Endothelial cell of umbilical vein (primary cell): ENCODE results near the gene API5. TPM values are rescaled to one million over a fixed set of nuclear protein-coding genes. Genes with fewer than 3 reads are reported as not detected.

Source experiments
- BruUV-seq: library from RNA; stranded (reverse); fragments of 400-500 nt; replicated peaks from 2 replicates; lab custom pipeline; 2021; lab: Mats Ljungman, UMichigan
- CTCF ChIA-PET: fragments of 300-600, 350-600 bp; sonication (Branson Sonifier 250); formaldehyde crosslinking; loops from one replicate; lab custom pipeline; 2021; ENCODE audit warnings: antibody characterized with exemption, inconsistent platforms; lab: Charles Lee
- POLR2A ChIA-PET: fragments of 300-600, 350-600 bp; sonication (Branson Sonifier 250); formaldehyde crosslinking; loops from one replicate; lab custom pipeline; 2021; ENCODE audit warnings: antibody characterized with exemption, inconsistent platforms; lab: Charles Lee
- DNase-seq: peaks from one replicate; pipeline ENCODE4 v3.0.0-alpha.2; 2011; ENCODE audit warnings: low read depth, low spot score
- FAIRE-seq: peaks from 2 replicates; lab custom pipeline; 2011; peaks lifted over from hg19 to GRCh38; lab: Jason Lieb, UNC
- H2AFZ ChIP-seq: 2 replicates; pipeline ENCODE4 v1.6.0; 2012; ENCODE audit warnings: low read depth, low read length, control low read depth, inconsistent platforms
- H3K27ac ChIP-seq: 2 replicates; pipeline ENCODE4 v1.5.1; 2011; ENCODE audit warnings: low read depth, mild to moderate bottlenecking, control low read depth, low read length, moderate library complexity; ENCODE audit not compliant: insufficient read depth
- H3K27me3 ChIP-seq, 2 experiments: 2 replicates each; pipeline versions ENCODE4 v1.6.0 to v1.6.1; 2011; ENCODE audit warnings: low read length in 2 of 2, mixed read lengths in 1 of 2; ENCODE audit not compliant: control insufficient read depth in 2 of 2, insufficient read depth in 2 of 2
- H3K36me3 ChIP-seq, 2 experiments: 2 replicates in 1 of 2; 3 replicates in 1 of 2; pipeline ENCODE4 v1.5.1; 2011; ENCODE audit warnings: low read length in 2 of 2, mild to moderate bottlenecking in 1 of 2, moderate library complexity in 1 of 2; ENCODE audit not compliant: control insufficient read depth in 2 of 2, insufficient read depth in 2 of 2; ENCODE audit errors: extremely low read depth in 1 of 2
- H3K4me1 ChIP-seq: 3 replicates; pipeline ENCODE4 v1.5.1; 2011; ENCODE audit warnings: mild to moderate bottlenecking, low read length; ENCODE audit not compliant: control insufficient read depth, insufficient read depth; ENCODE audit errors: extremely low read depth
- H3K4me2 ChIP-seq: 2 replicates; pipeline ENCODE4 v1.6.1; 2011; ENCODE audit warnings: low read length, control low read depth, mixed read lengths; ENCODE audit not compliant: insufficient read depth
- H3K4me3 ChIP-seq, 3 experiments: fragments of 200-600 bp in 1 of 3; sonication (generic), shearing (Covaris generic) in 1 of 3; replicated peaks in 1 of 3; 2 replicates each; pipeline ENCODE4 v1.5.1; 2011 to 2016; ENCODE audit warnings: control low read depth in 3 of 3, low read length in 3 of 3, mild to moderate bottlenecking in 2 of 3, inconsistent platforms in 1 of 3, low read depth in 1 of 3, moderate library complexity in 1 of 3; ENCODE audit not compliant: insufficient read depth in 1 of 3
- H3K79me2 ChIP-seq: 2 replicates; pipeline ENCODE4 v1.6.0; 2012; ENCODE audit warnings: low read length, inconsistent platforms; ENCODE audit not compliant: control insufficient read depth, insufficient read depth
- H3K9ac ChIP-seq: replicated peaks from 2 replicates; pipeline ENCODE3; 2011; ENCODE audit warnings: low read length, control low read depth; ENCODE audit not compliant: insufficient read depth; ENCODE audit errors: extremely low read depth
- H3K9me1 ChIP-seq: replicated peaks from 3 replicates; pipeline ENCODE4 v1.6.0; 2011; ENCODE audit warnings: mild to moderate bottlenecking, low read length; ENCODE audit not compliant: control insufficient read depth, insufficient read depth; ENCODE audit errors: extremely low read depth
- H3K9me3 ChIP-seq: replicated peaks from 2 replicates; pipeline ENCODE4 v1.5.1; 2012; ENCODE audit warnings: low read length, inconsistent platforms; ENCODE audit not compliant: control insufficient read depth, insufficient read depth
- H4K20me1 ChIP-seq: replicated peaks from 2 replicates; pipeline ENCODE3; 2011; ENCODE audit warnings: mild to moderate bottlenecking, low read length; ENCODE audit not compliant: control insufficient read depth, insufficient read depth; ENCODE audit errors: extremely low read depth
- FOS ChIP-seq: IDR thresholded peaks from 2 replicates; pipeline ENCODE4 v1.6.1; 2011; ENCODE audit warnings: mild to moderate bottlenecking, low read length, moderate library complexity, borderline replicate concordance; ENCODE audit not compliant: insufficient read depth
- JUN ChIP-seq: IDR thresholded peaks from 2 replicates; pipeline ENCODE4 v1.6.1; 2011; ENCODE audit warnings: borderline replicate concordance, low read depth; ENCODE audit not compliant: insufficient read length, insufficient read depth
- POLR2A ChIP-seq: IDR thresholded peaks from 2 replicates; pipeline ENCODE4 v1.6.1; 2012; ENCODE audit warnings: low read depth, mild to moderate bottlenecking, control low read depth, low read length
- POLR2AphosphoS5 ChIP-seq: IDR thresholded peaks from 2 replicates; pipeline ENCODE4 v1.6.1; 2012; ENCODE audit warnings: low read depth, mild to moderate bottlenecking, control low read depth, low read length, moderate library complexity; ENCODE audit not compliant: insufficient read depth
- dilution Hi-C: fragments of 300-500 bp; cut with MboI; formaldehyde crosslinking; loops from one replicate; pipeline ENCODE4 v1.15.0; 2019; ENCODE audit warnings: low sequenced_read_pairs; ENCODE audit not compliant: extremely low pct_ligation_motif_present
- intact Hi-C: fragments of 100-400 bp; cut with micrococcal nuclease; formaldehyde crosslinking; loops from one replicate; pipeline ENCODE4 v1.10.0; 2022
- polyA plus RNA-seq, 4 experiments: library from polyadenylated mRNA; depleted of rRNA in 3 of 4; stranded (reverse) in 3 of 4; unstranded in 1 of 4; fragments of >200 nt; gene quantifications; 2 replicates each; pipeline versions ENCODE4 v1.2.1 to v1.2.3, GENCODE V29; 2011 to 2012; ENCODE audit warnings: missing spikeins in 1 of 4
- total RNA-seq: library from RNA; stranded (reverse); gene quantifications from 2 replicates; pipeline ENCODE4 v1.2.3, GENCODE V29; 2021
- TF ChIP-seq, protein P1 (sequence below): IDR thresholded peaks from 2 replicates; pipeline ENCODE4 v1.6.1; 2011; ENCODE audit not compliant: insufficient read depth, insufficient read length
- TF ChIP-seq, protein P2 (sequence below), 2 donors: IDR thresholded peaks; 1 replicate in 1 of 2; 2 replicates in 1 of 2; pipeline ENCODE4 v1.5.1; 2011; ENCODE audit warnings: low read length in 2 of 2, mild to moderate bottlenecking in 2 of 2, moderate library complexity in 2 of 2, control low read depth in 1 of 2, inconsistent platforms in 1 of 2, low read depth in 1 of 2; ENCODE audit not compliant: insufficient read depth in 1 of 2; ENCODE audit errors: extremely low read depth in 1 of 2

The API5 gene
- total and polyA plus RNA-seq, 2 donors (not counting 3 experiments of a cell fraction or from before 2014, with no cell fraction given) = 26.5 to 103 TPM

DNA sequence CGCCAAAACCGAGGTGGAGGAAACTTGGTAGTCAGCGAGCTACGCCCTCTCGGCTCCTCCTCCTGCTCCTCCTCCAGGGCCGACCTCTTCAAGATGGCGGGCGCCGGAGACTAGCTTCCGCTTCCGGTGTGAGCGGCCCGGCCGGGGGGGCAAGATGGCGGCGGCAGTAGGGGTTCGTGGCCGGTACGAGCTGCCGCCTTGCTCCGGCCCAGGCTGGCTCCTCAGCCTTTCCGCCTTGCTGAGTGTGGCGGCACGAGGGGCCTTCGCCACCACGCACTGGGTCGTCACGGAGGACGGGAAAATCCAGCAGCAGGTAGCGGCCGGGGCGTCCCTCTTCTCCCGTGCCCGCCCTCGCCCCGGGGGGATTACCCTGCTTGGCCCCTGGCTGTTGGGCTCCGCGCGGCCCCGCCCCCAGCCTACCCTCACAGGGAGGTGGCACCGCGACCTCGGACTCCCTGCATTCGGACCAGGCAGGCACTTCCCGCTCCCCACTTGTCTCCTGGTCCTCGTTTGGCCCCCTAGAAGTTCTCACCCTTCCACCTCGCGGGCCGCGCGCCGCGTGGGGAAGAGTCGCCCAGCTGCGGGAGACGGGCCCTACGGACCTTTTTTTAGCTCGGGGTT, 47.1 kb downstream of the API5 start, which contains the start of gene TTC17:
Gene TTC17, plus strand, starts transcription at position 120 of the 621 bp plus-strand sequence. Its CDS starts 35 bp downstream, at position 155.
- BruUV-seq = no TSS peak
- FAIRE-seq (no peak), DNase-seq (peak; percentile 90)
- Histone ChIP-seq H3K27me3 (no peaks in the 10 kb centered on the region), H3K9me3 (no peaks in the 10 kb centered on the region), H3K4me3 (peak within 1 kb of the TSS; percentile 57 to 74 (median 62)), H3K9ac (peak within 1 kb of the TSS; percentile 91), H3K36me3 (no peaks in the 10 kb centered on the region), H3K9me1 (no peaks in the 10 kb centered on the region), H3K79me2 (peaks cover 47% of the 10 kb centered on the region), H3K27ac (peak within 1 kb of the TSS; percentile 66), H3K4me2 (peak within 1 kb of the TSS; percentile 96), H4K20me1 (no peaks in the 10 kb centered on the region), H2AFZ (peak within 1 kb of the TSS; percentile 87), H3K4me1 (peaks cover 17% of the 10 kb centered on the region)
- ChIA-PET POLR2A (interaction anchor here (0.6 to 1.8 kb wide), 5 partner anchors 12 to 51 kb away, joined by 3 to 13 read pairs (median 4); partner anchors contain the start of gene API5), CTCF (interaction anchor here (1.1 to 1.9 kb wide), 4 partner anchors 19 to 321 kb away, joined by 3 to 18 read pairs (median 8); partner anchors contain the start of genes API5 and HSD17B12)
- dilution Hi-C loops = no loop called here
- peak; percentile 97 for TF ChIP-seq POLR2AphosphoS5
- TF ChIP-seq JUN = no peak
- TF ChIP-seq FOS = no peak
- TF ChIP-seq, protein P1, sequence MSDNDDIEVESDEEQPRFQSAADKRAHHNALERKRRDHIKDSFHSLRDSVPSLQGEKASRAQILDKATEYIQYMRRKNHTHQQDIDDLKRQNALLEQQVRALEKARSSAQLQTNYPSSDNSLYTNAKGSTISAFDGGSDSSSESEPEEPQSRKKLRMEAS = no peak
- TF ChIP-seq, protein P2, sequence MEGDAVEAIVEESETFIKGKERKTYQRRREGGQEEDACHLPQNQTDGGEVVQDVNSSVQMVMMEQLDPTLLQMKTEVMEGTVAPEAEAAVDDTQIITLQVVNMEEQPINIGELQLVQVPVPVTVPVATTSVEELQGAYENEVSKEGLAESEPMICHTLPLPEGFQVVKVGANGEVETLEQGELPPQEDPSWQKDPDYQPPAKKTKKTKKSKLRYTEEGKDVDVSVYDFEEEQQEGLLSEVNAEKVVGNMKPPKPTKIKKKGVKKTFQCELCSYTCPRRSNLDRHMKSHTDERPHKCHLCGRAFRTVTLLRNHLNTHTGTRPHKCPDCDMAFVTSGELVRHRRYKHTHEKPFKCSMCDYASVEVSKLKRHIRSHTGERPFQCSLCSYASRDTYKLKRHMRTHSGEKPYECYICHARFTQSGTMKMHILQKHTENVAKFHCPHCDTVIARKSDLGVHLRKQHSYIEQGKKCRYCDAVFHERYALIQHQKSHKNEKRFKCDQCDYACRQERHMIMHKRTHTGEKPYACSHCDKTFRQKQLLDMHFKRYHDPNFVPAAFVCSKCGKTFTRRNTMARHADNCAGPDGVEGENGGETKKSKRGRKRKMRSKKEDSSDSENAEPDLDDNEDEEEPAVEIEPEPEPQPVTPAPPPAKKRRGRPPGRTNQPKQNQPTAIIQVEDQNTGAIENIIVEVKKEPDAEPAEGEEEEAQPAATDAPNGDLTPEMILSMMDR (IDR thresholded peaks at IDR 0.05; ENCODE audit: extremely low read depth in 1 of 2, insufficient read depth in 1 of 2, low read depth in 1 of 2, low read length in 2 of 2) = no peak
- peak; percentile 97 for TF ChIP-seq POLR2A
- intact Hi-C loops = loop anchor here (2.0 kb wide), 2 partner anchors 46 to 60 kb away; no protein-coding TSS in a partner anchor
